GM12875 (cell line): ENCODE data around the gene ATXN7L1.
"Not testable (repeated sequence)": the region's sequence is repeated elsewhere in the genome, so short reads cannot be mapped to it uniquely, and the experiment has no call there.

Source experiments
- H3K4me3 ChIP-seq: one replicate; pipeline ENCODE4 v1.5.1; 2011; ENCODE audit warnings: low read depth, low read length, control low read depth
- TF ChIP-seq, protein P1 (sequence below): IDR thresholded peaks from 2 replicates; pipeline ENCODE4 v1.5.1; 2011; ENCODE audit warnings: low read depth, mild to moderate bottlenecking, control low read depth, inconsistent platforms, low read length, moderate library complexity, borderline replicate concordance; ENCODE audit not compliant: insufficient read depth

ATXN7L1 gene

DNA sequence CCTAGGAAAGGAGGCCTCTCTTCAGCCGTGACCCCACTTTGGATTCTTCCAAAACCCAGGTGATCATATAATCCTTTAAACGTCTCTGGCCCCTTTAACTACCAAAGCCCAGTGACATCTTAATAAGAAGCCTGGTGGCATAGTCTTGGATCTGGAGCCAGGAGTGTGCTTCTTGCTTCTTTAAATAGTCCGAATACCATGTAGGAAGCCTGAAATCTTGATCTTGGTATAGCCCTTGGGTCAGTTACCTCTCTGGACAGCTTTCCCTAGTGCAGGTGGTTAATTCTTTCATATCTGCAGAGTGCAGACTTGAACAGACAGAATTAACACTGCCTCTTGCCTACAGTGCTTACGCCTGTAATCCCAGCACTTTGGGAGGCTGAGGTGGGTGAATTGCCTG, 156.5 kb downstream of the ATXN7L1 start:
- TF ChIP-seq, protein P1, sequence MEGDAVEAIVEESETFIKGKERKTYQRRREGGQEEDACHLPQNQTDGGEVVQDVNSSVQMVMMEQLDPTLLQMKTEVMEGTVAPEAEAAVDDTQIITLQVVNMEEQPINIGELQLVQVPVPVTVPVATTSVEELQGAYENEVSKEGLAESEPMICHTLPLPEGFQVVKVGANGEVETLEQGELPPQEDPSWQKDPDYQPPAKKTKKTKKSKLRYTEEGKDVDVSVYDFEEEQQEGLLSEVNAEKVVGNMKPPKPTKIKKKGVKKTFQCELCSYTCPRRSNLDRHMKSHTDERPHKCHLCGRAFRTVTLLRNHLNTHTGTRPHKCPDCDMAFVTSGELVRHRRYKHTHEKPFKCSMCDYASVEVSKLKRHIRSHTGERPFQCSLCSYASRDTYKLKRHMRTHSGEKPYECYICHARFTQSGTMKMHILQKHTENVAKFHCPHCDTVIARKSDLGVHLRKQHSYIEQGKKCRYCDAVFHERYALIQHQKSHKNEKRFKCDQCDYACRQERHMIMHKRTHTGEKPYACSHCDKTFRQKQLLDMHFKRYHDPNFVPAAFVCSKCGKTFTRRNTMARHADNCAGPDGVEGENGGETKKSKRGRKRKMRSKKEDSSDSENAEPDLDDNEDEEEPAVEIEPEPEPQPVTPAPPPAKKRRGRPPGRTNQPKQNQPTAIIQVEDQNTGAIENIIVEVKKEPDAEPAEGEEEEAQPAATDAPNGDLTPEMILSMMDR: no peak
- H3K4me3 ChIP-seq: no peak overlapping the region

DNA sequence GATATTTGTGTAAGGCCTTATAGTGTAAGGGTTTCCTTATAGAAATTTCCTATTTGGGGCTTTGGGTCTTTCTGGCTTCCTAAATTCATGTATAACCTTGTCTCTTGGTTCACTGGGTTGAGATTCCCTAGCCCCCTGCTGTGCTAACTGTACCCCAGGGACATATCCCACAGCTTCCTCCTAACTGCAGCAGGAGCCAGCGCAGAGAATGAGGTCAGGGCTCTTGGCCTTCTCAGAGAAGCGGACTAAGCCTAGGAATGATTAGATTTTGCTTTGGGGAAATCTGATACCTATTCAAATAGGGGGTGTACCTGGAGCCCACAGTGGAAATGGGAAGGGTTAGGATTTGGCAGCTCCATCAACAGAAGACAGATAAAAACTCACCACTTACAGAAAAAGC, 157.0 kb downstream of the ATXN7L1 start:
- no peak overlapping the region for H3K4me3 ChIP-seq
- TF ChIP-seq, protein P1: no peak

DNA sequence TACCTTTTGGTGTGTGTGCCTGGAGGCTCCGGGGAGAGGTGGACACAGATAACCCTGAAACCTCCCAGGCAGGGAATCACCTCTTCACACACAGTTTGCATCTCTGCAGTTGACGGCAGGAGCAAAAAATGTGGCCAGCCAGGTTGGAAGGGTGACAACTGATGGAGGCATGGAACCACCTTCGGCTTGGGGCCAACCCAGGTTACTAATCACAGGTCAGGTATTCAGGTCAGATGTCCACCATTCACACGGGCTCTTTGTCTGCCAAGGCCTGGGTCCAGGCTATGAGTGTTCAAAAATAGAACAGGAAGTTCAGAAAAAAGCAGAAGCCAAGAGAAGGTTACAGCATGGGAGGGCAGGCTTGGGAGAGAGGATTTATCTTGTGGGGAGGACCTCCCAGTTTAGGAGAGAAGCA, 157.9 kb downstream of the ATXN7L1 start:
- TF ChIP-seq, protein P1: no peak

DNA sequence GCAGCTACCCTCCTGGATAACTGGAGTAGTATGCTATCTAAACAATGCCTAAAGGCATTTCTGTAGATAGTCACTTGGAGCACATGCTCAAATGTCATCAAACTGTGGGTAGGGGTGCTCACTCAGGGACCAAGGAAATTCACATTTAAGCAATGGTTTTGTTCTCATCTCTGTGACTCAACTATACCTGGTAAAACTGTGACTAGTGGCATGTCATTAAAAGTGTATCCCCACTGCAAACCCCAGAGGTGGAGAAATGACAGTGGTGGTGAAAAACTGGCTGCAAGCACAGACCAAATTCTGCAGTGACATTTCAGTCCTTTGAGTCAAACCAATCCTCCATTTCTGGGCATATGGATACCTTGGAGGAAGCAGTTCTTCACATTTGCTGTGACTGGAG, 160.9 kb downstream of the ATXN7L1 start:
- TF ChIP-seq, protein P1: no peak
- no peak overlapping the region for H3K4me3 ChIP-seq

More for the DNA sequence above, 157.9 kb downstream of the ATXN7L1 start:
- no peak overlapping the region for H3K4me3 ChIP-seq

DNA sequence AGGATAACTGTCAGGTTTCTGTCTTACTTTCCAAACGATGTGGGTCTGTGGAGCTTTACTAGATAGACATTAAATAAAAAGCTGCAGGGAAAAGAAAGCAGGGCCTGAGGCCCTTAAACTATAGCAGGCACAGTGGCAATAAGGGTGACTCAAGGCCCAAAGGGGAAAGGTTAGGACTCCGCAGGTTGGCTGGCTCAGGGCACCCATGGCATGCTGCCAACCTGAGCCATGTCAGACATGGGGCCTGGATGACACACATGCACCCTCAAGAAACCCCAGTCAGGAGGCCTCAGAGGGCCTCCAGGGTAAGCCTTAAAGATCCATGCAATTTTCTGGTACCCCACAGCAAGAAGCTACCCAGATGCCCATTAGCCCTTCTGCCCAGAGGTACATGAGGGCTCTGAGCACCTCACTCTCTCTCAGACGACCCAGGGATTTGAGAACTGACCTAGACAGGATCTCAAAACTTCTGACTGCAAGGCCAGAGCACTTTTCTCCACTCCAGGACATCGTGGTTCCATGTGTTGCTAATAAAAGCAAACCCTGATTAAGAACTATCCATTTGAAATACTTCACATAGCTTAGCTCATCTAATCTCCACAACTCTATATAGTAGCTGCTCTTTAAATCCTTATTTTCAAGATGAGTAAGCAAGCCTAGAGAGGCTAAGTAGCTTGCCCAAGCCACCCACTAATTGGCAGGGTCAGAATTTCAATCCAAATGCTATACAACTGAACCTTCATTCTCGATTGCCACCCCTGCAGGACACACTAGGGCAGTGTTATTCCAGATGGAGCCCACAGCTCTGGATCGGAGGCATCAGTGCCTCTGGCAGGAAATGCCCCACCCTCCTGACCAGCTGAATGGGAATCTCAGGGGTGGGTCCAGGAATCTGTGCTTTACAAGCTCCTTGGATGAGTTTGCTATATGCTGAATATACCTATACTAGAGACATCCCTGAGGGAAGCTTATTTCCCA, 162.6 kb downstream of the ATXN7L1 start:
- H3K4me3 ChIP-seq: no peak overlapping the region

DNA sequence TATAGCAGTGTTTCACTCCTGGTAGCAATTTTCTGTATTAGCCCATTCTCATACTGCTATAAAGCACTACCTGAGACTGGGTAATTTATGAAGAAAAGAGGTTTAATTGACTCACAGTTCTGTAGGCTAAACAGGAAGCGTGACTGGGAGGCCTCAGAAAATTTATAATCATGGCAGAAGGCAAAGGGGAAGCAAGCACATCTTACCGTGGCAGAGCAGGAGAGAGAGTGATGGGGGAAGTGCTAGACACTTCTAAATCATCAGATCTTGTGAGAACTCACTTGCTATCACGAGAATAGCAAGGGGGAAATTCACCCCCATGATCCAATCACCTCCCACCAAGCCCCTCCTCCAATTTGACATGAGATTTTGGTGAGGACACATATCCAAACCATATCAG, 163.5 kb downstream of the ATXN7L1 start:
- TF ChIP-seq, protein P1: no peak
- H3K4me3 ChIP-seq: no peak overlapping the region

More for the DNA sequence above, 162.6 kb downstream of the ATXN7L1 start:
- TF ChIP-seq, protein P1: no peak

DNA sequence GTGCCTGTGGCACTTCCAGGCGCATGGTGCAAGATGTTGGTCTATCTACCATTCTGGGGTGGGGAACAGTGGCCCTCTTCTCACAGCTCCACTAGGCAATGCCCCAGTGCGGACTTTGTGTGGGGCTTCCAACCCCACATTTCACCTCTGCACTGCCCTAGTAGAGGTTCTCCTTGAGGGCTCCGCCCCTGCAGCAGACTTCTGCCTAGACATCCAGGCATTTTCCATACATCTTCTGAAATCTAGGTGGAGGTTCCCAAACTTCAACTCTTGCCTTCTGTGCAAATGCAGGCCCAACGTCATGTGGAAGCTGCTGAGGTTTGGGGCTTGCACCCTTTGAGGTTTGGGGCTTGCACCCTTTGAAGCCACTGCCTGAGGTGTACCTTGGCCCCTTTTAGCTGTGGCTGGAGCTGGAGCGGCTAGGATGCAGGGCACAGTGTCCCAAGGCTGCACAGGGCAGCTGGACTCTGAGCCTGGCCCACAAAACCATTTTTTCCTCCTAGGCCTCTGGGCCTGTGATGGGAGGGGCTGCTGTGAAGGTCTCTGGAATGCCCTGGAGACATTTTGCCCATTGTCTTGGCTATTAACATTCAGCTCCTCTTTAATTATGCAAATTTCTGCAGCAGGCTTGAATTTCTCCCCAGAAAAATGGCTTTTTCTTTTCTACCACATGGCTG, 164.5 kb downstream of the ATXN7L1 start:
- TF ChIP-seq, protein P1: no peak
- H3K4me3 ChIP-seq: no peak overlapping the region

DNA sequence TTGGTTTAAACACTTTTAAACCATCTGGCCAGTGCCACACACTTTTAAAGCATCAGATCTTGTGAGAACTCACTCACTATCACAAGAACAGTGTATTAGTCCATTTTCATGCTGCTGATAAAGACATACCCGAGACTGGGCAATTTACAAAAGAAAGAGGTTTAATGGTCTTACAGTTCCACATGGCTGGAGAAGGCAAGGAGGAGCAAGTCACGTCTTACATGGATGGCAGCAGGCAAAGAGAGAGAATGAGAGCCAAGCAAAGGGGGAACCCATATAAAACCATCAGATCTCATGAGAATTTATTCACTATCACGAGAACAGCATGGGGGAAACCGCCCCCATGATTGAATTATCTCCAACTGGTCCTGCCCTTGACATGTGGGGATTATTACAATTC, 165.7 kb downstream of the ATXN7L1 start:
- H3K4me3 ChIP-seq: not testable (repeated sequence)
